ENCODE data around the gene KCNC1.

Gene KCNC1

GRCh38 chr11:17734418-17734911, at the start of gene KCNC1:
Gene KCNC1, plus strand, starts transcription at chr11:17734781. Its CDS starts 1,222 bp downstream, at chr11:17736003.
- Histone ChIP-seq H3K4me3 (ENCODE audit: low read depth, low read length) (peak within 1 kb of the TSS; percentile 52), H3K27ac (ENCODE audit: low read depth, low read length) (no peak within 1 kb of the TSS), H3K4me1 (ENCODE audit: control insufficient read depth, insufficient read depth, low read length) (peaks cover 10% of the 10 kb centered on the region), H3K9me3 (ENCODE audit: control insufficient read depth, insufficient read depth, low read depth, low read length) (no peaks in the 10 kb centered on the region), H3K27me3 (ENCODE audit: control insufficient read depth, insufficient read depth, low read length) (peaks cover 89% of the 10 kb centered on the region), H3K36me3 (ENCODE audit: control insufficient read depth, insufficient read depth, low read length) (no peaks in the 10 kb centered on the region), H3K9ac (ENCODE audit: low read length) (no peak within 1 kb of the TSS)

DNA sequence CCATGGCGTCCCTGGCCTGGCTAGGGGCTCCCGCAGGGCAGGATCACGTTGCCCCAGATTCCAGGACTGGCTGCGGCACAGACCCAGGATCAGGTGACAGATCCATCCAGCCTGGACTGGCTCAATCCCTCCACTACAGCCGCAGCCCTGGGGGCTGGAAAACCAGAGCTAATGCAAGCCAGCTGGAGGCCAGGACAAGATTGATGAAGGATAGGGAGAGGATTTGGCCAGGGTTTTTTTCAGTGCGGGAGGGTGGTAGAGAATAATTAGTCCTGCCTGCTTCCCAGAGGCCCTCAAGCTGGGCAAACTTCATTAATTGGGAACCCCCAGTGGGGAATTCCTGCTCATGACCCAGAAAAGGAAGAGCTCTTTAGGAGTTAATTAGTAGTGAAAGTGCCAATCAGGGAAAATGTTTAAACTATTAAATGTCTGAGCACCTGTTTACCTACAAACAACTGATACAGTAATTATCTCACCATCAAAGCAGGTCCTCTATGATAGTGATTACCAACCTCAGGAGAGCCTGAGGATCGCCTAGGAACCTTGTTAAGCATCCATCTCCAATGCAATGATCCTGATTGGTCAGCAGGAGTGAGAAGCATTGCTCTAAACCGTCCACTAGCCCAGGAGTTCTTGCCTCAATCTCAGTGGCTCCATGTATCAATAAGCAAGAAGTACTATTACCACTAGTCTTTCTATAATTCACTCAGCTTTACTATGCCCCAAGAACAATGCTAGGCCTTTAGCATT, 48.2 kb upstream of the KCNC1 start:
- Histone ChIP-seq H3K4me1 (ENCODE audit: control insufficient read depth, insufficient read depth, low read length) (no peaks in the 10 kb centered on the region), H3K27ac (ENCODE audit: low read depth, low read length) (no peak overlapping the region), H3K9ac (ENCODE audit: low read length) (no peak overlapping the region), H3K27me3 (ENCODE audit: control insufficient read depth, insufficient read depth, low read length) (peaks cover 80% of the 10 kb centered on the region; the same call in 1 of the 2 replicates), H3K9me3 (ENCODE audit: control insufficient read depth, insufficient read depth, low read depth, low read length) (no peaks in the 10 kb centered on the region), H3K4me3 (ENCODE audit: low read depth, low read length) (no peak overlapping the region), H3K36me3 (ENCODE audit: control insufficient read depth, insufficient read depth, low read length) (no peaks in the 10 kb centered on the region)

GRCh38 chr11:17687946-17688670, 46.5 kb upstream of the KCNC1 start:
- Histone ChIP-seq H3K9ac (ENCODE audit: low read length) (no peak overlapping the region), H3K36me3 (ENCODE audit: control insufficient read depth, insufficient read depth, low read length) (no peaks in the 10 kb centered on the region), H3K27me3 (ENCODE audit: control insufficient read depth, insufficient read depth, low read length) (peaks cover 89% of the 10 kb centered on the region), H3K27ac (ENCODE audit: low read depth, low read length) (no peak overlapping the region), H3K4me1 (ENCODE audit: control insufficient read depth, insufficient read depth, low read length) (no peaks in the 10 kb centered on the region), H3K4me3 (ENCODE audit: low read depth, low read length) (no peak overlapping the region), H3K9me3 (ENCODE audit: control insufficient read depth, insufficient read depth, low read depth, low read length) (no peaks in the 10 kb centered on the region)

DNA sequence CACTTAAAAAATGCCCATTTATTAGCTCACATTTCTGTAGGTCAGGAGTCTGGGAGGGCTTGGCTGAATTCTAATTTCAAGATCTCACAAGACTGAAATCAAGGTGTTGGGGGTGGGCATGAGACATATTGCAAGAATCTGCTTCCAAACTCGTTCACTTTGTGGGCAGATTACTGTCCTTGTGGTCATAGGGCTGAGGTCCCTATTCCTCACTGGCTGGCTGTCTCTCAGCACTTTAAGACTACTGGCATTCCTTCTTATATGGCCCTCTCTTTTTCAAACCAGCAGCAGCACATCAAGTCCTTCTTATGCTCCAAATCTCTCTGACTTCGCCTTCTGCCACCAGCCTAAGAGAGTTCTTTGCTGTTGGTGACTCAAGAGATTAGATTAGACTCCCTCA, 43.0 kb upstream of the KCNC1 start:
- H3K4me3 ChIP-seq (ENCODE audit: low read depth, low read length): no peak overlapping the region
- peaks cover 94% of the 10 kb centered on the region for H3K27me3 ChIP-seq (ENCODE audit: control insufficient read depth, insufficient read depth, low read length)
- no peak overlapping the region for H3K9ac ChIP-seq (ENCODE audit: low read length)
- no peaks in the 10 kb centered on the region for H3K9me3 ChIP-seq (ENCODE audit: control insufficient read depth, insufficient read depth, low read depth, low read length)
- no peaks in the 10 kb centered on the region; the same call in 1 of the 2 replicates for H3K4me1 ChIP-seq (ENCODE audit: control insufficient read depth, insufficient read depth, low read length)
- no peaks in the 10 kb centered on the region for H3K36me3 ChIP-seq (ENCODE audit: control insufficient read depth, insufficient read depth, low read length)
- no peak overlapping the region for H3K27ac ChIP-seq (ENCODE audit: low read depth, low read length)

GRCh38 chr11:17691976-17692375, 42.6 kb upstream of the KCNC1 start:
- Histone ChIP-seq H3K4me3 (ENCODE audit: low read depth, low read length) (no peak overlapping the region), H3K27me3 (ENCODE audit: control insufficient read depth, insufficient read depth, low read length) (peaks cover 96% of the 10 kb centered on the region), H3K9me3 (ENCODE audit: control insufficient read depth, insufficient read depth, low read depth, low read length) (no peaks in the 10 kb centered on the region)

GRCh38 chr11:17692931-17693330, 41.6 kb upstream of the KCNC1 start:
- no peak overlapping the region for H3K27ac ChIP-seq (ENCODE audit: low read depth, low read length)
- no peak overlapping the region for H3K9ac ChIP-seq (ENCODE audit: low read length)
- H3K9me3 ChIP-seq (ENCODE audit: control insufficient read depth, insufficient read depth, low read depth, low read length): no peaks in the 10 kb centered on the region
- H3K4me3 ChIP-seq (ENCODE audit: low read depth, low read length): no peak overlapping the region
- H3K4me1 ChIP-seq (ENCODE audit: control insufficient read depth, insufficient read depth, low read length): no peaks in the 10 kb centered on the region; the same call in 1 of the 2 replicates
- H3K36me3 ChIP-seq (ENCODE audit: control insufficient read depth, insufficient read depth, low read length): no peaks in the 10 kb centered on the region
- H3K27me3 ChIP-seq (ENCODE audit: control insufficient read depth, insufficient read depth, low read length): peaks cover 99% of the 10 kb centered on the region

More at GRCh38 chr11:17691976-17692375, 42.6 kb upstream of the KCNC1 start:
- Histone ChIP-seq H3K27ac (ENCODE audit: low read depth, low read length) (no peak overlapping the region), H3K36me3 (ENCODE audit: control insufficient read depth, insufficient read depth, low read length) (no peaks in the 10 kb centered on the region), H3K4me1 (ENCODE audit: control insufficient read depth, insufficient read depth, low read length) (no peaks in the 10 kb centered on the region; the same call in 1 of the 2 replicates), H3K9ac (ENCODE audit: low read length) (no peak overlapping the region)

- Histone ChIP-seq H3K36me3 (ENCODE audit: control insufficient read depth, insufficient read depth, low read length) (no peaks in the 10 kb centered on the region), H3K27ac (ENCODE audit: low read depth, low read length) (no peak overlapping the region), H3K9me3 (ENCODE audit: control insufficient read depth, insufficient read depth, low read depth, low read length) (no peaks in the 10 kb centered on the region), H3K27me3 (ENCODE audit: control insufficient read depth, insufficient read depth, low read length) (peaks cover 100% of the 10 kb centered on the region), H3K4me3 (ENCODE audit: low read depth, low read length) (no peak overlapping the region), H3K9ac (ENCODE audit: low read length) (no peak overlapping the region), H3K4me1 (ENCODE audit: control insufficient read depth, insufficient read depth, low read length) (no peaks in the 10 kb centered on the region; the same call in 1 of the 2 replicates)
Observed at GRCh38 chr11:17693531-17693930, 41.0 kb upstream of the KCNC1 start.

GRCh38 chr11:17694494-17695110, 40.0 kb upstream of the KCNC1 start:
- Histone ChIP-seq H3K4me1 (ENCODE audit: control insufficient read depth, insufficient read depth, low read length) (no peaks in the 10 kb centered on the region; the same call in none of the 2 replicates), H3K4me3 (ENCODE audit: low read depth, low read length) (no peak overlapping the region), H3K27me3 (ENCODE audit: control insufficient read depth, insufficient read depth, low read length) (peaks cover 99% of the 10 kb centered on the region), H3K9me3 (ENCODE audit: control insufficient read depth, insufficient read depth, low read depth, low read length) (no peaks in the 10 kb centered on the region), H3K9ac (ENCODE audit: low read length) (no peak overlapping the region), H3K36me3 (ENCODE audit: control insufficient read depth, insufficient read depth, low read length) (no peaks in the 10 kb centered on the region), H3K27ac (ENCODE audit: low read depth, low read length) (no peak overlapping the region)

DNA sequence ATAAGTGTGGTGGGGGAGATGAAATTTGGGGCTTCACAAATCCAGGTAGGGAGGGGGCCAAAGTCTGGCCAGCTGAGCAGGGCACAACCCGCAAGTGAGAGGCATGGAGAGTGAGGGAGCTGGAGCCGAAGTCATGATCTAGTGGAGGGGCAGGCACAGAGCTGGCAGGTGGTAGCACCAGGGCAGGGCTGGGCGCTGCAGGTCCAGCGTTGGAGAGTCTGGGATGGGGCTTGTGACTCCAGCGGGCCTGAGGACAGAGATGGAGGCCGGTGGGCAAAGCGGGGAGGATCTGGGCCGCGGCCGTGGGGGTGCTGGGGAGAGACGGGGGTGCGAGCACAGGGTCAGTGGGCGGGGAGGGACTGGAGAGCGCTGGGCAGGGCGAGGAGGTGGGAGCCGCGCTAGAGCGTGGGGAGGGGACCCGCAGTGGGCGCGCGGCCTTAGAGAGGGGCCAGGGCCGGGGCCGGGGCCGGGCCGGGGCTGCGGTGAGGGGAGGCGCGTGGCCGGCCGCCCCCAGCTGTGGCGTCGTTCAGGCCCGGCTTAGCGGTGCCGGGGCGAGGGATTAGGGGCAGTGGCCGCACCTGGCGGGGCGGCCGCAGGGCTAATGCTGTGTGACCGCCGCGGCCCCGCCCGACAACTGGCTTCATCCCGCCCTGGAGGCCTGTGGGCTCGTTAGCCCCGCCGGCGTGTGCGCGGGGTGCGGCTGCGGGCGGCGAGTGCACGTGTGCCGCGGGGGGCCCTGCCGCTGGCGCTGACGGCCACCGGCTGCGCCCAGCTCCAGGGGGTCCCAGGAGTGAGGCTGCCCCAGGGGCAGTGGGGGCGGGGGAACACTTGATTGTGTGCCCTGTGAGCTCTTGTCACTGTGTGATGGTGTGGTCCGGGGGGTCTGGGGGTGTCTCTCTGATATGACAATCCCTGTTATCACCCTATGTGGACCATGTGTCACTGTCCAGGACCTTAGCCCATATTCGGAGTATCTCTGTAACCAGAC, 38.8 kb upstream of the KCNC1 start:
- H3K9ac ChIP-seq (ENCODE audit: low read length): no peak overlapping the region
- no peak overlapping the region for H3K27ac ChIP-seq (ENCODE audit: low read depth, low read length)
- no peaks in the 10 kb centered on the region for H3K36me3 ChIP-seq (ENCODE audit: control insufficient read depth, insufficient read depth, low read length)
- no peaks in the 10 kb centered on the region; the same call in none of the 2 replicates for H3K4me1 ChIP-seq (ENCODE audit: control insufficient read depth, insufficient read depth, low read length)
- peaks cover 92% of the 10 kb centered on the region for H3K27me3 ChIP-seq (ENCODE audit: control insufficient read depth, insufficient read depth, low read length)
- no peaks in the 10 kb centered on the region for H3K9me3 ChIP-seq (ENCODE audit: control insufficient read depth, insufficient read depth, low read depth, low read length)
- H3K4me3 ChIP-seq (ENCODE audit: low read depth, low read length): peak overlapping the region; percentile 45; the same call in 1 of the 2 replicates

DNA sequence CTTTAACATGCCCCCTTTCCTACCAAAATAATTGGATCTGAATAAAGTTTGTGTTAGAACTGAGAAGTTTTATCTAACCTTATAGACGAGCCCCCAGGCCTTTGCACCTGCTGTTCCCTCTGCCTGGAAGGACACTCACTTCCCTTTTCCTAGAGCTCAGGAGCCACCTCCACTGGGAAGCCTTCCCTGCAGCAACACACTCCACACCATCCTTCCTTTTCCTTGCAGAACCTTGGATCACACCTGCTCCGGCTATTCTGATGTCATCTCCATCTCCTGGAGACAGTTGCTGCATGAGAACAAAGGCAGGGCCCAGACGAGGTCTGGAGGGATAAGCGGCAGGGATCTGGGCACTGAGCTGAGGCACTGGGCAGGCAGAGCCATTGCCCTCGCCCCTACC, 37.8 kb upstream of the KCNC1 start:
- no peak overlapping the region for H3K4me3 ChIP-seq (ENCODE audit: low read depth, low read length)
- H3K36me3 ChIP-seq (ENCODE audit: control insufficient read depth, insufficient read depth, low read length): no peaks in the 10 kb centered on the region
- peaks cover 85% of the 10 kb centered on the region for H3K27me3 ChIP-seq (ENCODE audit: control insufficient read depth, insufficient read depth, low read length)
- H3K27ac ChIP-seq (ENCODE audit: low read depth, low read length): no peak overlapping the region
- no peaks in the 10 kb centered on the region for H3K9me3 ChIP-seq (ENCODE audit: control insufficient read depth, insufficient read depth, low read depth, low read length)
- no peak overlapping the region for H3K9ac ChIP-seq (ENCODE audit: low read length)
- no peaks in the 10 kb centered on the region; the same call in none of the 2 replicates for H3K4me1 ChIP-seq (ENCODE audit: control insufficient read depth, insufficient read depth, low read length)
